HG03354 (cell line): ENCODE measurements around the gene DNAH17.

Experiments
- ATAC-seq: cut with Tn5 transposase; IDR thresholded peaks from one replicate; pipeline ENCODE4 v1.9.1; 2021; ENCODE audit warnings: mild to moderate bottlenecking; ENCODE audit not compliant: unreplicated experiment, poor library complexity, severe bottlenecking

The DNAH17 gene

DNA sequence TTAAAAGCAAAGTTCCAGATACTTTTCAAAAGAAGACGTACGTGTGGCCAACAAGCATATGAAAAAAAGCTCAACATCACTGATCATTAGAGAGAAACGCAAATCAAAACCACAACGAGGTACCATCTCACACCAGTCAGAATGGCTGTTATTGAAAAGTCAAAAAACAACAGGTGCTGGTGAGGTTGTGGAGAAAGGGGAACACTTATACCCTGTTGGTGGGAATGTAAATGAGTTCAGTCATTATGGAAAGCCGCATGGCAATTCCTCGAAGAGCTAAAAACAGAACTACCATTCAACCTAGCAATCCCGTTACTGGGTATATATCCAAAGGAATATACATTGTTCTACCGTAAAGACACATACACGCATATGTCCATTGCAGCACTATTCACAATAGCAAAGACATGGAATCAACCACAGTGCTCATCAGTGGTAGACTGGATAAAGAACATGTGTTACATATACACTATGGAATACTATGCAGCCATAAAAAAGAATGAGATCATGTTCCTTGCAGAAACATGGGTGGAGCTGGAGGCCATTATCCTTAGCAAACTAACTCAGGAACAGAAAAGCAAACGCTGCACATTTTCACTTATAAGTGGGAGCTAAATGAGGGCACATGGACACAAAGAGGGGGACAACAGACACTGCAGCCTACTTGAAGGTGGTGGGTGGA, 31.1 kb upstream of the DNAH17 start:
- no peak for ATAC-seq

DNA sequence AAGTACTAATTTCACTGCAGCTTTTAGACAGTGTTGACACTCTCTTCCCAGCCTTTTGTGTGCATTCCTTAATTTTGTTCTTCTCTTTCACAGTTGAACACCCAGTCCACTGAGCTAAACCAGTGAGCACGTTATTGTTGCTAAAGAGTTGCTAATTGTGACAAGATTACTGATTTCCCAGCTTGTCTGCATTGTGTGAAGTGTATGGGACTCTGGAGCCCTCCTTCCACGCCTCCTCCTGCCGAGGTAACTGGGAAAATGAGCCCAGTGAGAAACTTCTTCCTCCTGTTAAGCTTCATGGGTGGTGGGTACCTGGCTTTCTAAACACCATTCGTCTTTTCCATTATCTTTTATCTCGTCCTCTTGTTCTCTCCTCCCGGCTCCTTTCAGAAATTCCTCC, 29.8 kb upstream of the DNAH17 start:
- no peak for ATAC-seq

GRCh38 chr17:78605886-78606285, 28.7 kb upstream of the DNAH17 start:
- no peak for ATAC-seq

DNA sequence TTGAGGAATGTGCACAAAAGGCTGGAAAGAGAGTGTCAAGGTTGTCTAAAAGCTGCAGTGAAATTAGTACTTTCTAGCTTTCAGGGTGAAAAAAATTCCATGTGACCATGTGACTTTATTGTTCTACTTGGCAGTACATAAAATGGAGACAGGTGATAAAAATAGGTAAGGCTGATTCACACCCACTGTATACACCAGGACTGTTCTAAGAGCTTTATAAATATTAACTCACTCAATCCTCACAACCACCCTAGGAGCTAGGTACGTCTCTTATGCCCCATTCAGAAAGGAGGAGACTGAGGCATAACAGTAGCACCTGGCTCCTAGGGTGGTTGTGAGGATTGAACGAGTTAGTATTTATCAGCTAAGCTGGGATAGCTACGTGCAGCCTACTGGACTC, 28.2 kb upstream of the DNAH17 start:
- ATAC-seq, result no peak

GRCh38 chr17:78602246-78602645, 25.1 kb upstream of the DNAH17 start:
- ATAC-seq, result no peak

DNA sequence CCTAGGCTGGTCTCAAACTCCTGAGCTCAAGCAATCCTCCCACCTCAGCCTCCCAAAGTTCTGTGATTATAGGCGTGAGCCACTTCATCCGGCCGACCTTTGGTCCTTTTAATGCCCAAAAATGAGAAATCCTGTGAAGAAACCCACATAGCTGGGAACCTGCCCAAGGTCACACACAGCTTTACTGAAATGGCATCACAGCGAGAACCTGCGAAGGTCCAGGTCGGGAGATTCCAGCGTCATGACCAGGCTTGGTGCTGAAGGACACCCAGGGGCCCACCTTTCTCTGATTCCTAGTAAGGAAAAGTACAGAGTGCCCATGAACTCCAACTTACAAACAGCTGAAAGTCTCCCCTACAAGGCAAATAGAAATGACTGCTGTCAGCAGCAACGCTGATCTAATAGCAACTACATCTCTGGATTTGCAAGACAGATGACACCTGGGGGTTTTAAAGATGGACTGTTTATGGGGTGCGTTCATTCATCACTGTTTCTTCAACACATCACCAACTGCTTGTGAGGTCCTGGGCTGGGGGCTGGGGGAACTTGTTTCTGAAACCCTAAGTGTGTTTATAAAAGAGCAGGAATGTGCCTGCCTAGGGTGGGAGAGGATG, 24.5 kb upstream of the DNAH17 start:
- ATAC-seq, result no peak

- no peak for ATAC-seq
Measured at GRCh38 chr17:78600181-78600721, 23.1 kb upstream of the DNAH17 start.

GRCh38 chr17:78599419-78599818, 22.2 kb upstream of the DNAH17 start:
- ATAC-seq, result no peak

DNA sequence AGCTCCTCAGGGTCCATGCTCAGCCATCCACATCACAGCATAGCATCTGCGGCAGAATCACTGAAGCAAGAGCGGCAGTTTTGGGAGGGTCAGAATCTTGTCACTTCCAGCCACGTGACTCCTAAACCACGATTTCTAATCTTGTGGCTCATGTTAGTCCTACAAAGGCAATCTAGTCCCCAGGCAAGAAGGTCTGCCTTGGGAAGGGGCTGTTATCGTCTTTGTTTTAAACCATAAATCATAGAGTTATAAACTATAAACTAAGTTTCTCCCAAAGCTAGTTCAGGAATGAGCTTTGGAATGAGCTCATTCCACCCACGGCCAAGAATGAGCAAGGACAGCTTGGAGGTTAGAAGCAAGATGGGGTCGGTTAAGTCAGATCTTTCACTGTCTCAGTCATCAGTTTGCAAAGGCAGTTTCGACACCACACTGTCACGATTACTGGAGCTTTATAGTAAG, 20.8 kb upstream of the DNAH17 start:
- no peak for ATAC-seq

DNA sequence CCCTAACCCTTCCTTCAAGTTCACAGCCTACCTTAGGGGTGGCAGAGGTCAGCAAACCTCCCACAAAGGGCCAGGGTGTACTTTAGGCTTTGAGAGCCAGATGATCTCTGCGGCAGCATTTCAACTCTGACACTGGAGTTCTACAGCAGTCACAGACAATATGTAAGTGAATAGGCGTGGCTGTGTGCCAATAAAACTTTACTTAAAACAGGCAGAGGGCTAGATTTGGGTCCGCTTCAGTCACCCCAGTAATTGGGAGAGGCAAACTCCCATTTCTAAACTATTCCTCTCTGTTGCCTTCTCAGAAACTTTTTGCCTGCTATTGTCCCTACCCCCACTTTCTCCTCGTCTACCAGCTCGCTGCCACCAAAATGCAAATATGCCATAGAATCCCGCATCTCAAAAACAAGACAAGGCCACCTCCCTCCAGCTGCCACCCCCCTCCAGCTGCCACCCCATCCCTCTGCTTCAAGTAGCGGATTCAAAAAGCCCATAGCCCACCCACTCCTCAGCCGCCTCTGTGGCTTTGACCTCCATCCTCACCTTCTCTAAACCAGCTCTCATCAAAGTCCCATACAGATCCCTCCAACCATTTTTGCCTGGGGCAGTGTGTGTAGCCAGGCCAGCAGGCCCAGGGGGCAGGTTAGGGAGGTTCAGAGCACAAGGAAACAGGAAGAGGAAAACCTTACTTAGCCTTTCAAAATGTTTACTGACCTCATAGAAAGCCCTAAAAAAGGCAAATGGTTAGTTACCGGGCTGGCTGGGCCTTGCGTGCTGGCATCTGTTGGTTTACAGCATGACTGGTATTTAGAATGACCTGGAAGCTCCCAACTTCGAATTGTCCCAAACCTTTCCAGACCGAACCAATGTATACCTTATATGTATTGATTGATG, 19.9 kb upstream of the DNAH17 start:
- no peak for ATAC-seq

- no peak for ATAC-seq
Measured at GRCh38 chr17:78595135-78595810, 18.1 kb upstream of the DNAH17 start.

DNA sequence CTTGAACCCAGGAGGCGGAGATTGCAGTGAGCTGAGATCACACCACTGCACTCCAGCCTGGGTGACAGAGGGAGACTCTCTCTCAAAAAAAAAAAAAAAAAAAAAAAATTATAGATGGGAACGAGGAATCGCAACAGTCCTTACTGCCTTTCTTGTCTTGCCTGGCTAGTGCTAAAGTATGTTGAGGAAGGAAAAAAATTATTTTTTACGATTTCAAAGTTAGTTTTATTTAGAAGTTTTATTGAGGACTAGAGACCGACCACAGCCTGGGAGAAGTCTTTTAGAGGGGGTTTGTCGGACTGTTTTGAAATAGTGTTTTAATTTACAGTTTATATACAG, 15.8 kb upstream of the DNAH17 start:
- no peak for ATAC-seq

DNA sequence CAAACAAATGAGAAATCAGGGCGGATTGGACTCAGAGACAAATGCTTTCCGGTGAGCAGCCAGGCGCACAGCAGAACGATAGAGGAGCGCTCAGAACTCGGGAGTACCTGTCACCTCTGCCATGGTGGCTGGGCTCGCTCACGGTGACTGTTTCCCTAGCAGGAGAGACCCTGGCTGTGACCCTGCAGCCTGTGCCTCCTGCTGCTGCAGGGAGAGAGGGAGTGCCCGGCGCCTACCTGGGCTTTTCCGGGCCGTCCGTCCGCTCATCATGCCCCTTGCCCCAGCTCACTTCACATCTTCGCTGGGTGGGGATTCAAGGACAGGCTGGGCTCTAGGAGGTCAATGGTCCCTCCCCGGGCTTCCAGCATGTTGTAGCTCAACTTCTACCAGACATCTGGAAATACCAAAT, 14.1 kb upstream of the DNAH17 start:
- no peak for ATAC-seq

- no peak for ATAC-seq
Measured at GRCh38 chr17:78589885-78590284, 12.7 kb upstream of the DNAH17 start.

DNA sequence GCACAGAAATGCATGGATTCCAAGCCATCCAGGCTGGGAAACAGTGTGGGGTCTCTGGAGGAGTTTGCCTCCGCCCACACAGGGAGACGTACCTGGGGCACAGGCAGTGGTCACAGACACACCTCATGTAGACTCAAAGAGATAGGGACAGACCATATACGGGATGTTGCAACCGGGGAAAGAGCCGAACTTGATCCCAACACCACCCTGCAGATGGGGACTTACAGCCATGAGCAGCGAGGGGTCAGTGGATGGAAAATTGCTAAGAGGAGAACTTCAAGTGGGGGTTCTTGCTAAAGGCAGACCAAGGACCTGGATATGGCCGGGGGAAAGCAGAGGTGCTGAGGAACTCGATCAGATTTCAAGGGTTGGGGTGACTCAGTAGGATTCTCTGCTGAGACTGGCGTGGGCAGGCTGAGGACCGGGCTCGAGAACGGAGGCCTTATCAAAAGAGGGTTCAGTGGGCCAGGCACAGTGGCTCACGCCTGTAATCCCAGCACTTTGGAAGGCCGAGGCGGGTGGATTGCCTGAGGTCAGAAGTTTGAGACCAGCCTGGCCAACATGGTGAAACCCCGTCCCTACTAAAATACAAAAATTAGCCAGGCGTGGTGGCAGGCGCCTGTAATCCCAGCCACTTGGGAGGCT, 12.0 kb upstream of the DNAH17 start:
- no peak for ATAC-seq

DNA sequence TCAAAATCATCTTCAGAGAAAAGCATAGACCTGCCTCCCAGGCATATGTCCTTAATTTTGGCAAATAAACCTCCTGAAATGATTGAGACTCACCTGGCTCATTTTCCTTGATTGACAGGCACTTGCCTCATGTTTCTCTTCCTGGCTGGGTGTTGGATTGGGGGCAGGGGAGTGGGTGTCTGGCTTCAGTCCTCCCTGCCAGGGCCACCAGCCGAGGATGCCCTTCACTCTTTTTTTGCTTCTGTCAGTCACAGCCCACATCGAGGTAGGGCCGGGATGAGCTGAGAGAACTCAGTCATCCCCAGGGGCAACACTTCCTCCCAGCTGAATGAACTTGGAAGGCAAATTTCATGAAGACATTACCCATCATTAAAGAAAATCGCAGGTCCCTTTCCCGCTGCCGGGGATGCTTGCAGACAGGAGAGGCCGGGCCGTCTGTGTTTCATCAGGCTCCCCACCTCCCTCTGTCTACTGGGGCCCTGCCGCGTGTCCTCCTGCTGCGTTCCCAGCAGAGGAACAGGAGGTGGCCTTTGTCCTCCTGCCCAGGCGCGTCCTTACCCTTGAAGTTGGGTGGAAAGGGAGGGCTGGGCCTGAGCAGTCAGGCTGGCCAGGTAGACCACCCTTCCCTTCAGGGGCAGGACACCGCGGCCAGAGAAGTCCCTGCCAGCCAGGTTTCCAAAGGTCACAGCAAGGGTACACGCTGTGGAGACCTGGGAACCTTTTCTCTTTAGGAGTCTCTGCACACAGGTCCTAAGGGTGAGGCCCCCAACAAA, 11.2 kb upstream of the DNAH17 start:
- no peak for ATAC-seq

DNA sequence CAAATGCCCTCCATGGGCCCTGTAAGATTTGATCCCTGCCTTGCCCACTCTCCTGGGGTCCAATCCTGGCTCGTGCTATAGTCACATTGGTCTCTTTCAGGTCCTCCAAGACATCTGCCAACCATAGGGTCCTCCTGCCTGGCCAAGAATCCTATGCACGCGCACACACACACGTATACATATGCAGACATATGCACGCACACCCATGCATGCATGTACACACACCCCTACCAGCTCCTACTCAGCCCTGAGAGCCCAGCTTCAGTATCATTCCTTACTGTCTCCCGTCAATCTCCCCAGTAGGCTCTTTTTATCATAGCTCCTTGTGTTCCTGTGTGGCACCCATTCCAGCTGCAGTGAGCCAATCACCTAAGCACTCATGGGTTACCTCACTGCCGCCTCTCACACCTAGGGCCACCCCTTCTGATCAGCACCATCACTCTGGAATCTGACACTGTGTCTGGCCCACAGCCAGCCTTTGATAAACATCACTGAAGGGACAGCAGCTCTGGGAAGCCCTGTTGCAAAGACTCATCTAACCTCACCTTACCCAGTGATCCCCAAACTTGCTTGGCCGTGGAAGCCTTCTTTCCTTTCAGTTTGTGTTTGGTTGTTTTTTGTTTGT, 7.9 kb upstream of the DNAH17 start:
- no peak for ATAC-seq

- no peak for ATAC-seq
Measured at GRCh38 chr17:78583091-78583490, 5.9 kb upstream of the DNAH17 start.
